H1 (cell line): ENCODE results near the gene ARID4B. TPM values are rescaled to one million over a fixed set of nuclear protein-coding genes. Genes with fewer than 3 reads are reported as not detected.

ENCODE experiments used
- EZH2 ChIP-seq: fragments of 200-600 bp; sonication (generic); IDR thresholded peaks from 2 replicates; pipeline ENCODE4 v1.7.1; 2012; ENCODE audit warnings: low read depth, mild to moderate bottlenecking, moderate library complexity, low read length, inconsistent platforms; ENCODE audit not compliant: severe bottlenecking
- HDAC2 ChIP-seq, 2 experiments: fragments of 300-600 bp in 1 of 2; sonication (generic) in 1 of 2; IDR thresholded peaks; 2 replicates each; pipeline ENCODE4 v1.6.1; 2011 to 2012; ENCODE audit warnings: low read depth in 2 of 2, low read length in 2 of 2, mild to moderate bottlenecking in 2 of 2, moderate library complexity in 2 of 2, borderline replicate concordance in 1 of 2, inconsistent platforms in 1 of 2
- SIN3A ChIP-seq, 2 experiments: IDR thresholded peaks in 1 of 2; conservative IDR thresholded peaks in 1 of 2; 2 replicates each; pipeline ENCODE4 v1.6.1; 2011 to 2012; ENCODE audit warnings: low read length in 2 of 2, improper control_type of control experiment in 1 of 2, low read depth in 1 of 2, mild to moderate bottlenecking in 1 of 2
- polyA plus RNA-seq, 7 experiments: library from polyadenylated mRNA; depleted of rRNA in 3 of 7; stranded (reverse) in 5 of 7; unstranded in 2 of 7; fragments of >200 nt in 5 of 7; fragments of 200-250 nt in 2 of 7; gene quantifications; 1 replicate in 5 of 7; 2 replicates in 1 of 7; 4 replicates in 1 of 7; pipeline versions ENCODE4 v1.2.1 to v1.2.3, GENCODE V29; 2011 to 2013; ENCODE audit warnings: missing spikeins in 2 of 7, mixed read lengths in 2 of 7
- total RNA-seq: library from RNA; stranded (reverse); fragmentation: NEBNext Ultra II Directional; extraction: Animal tissue kit (Norgen Biotek cat#: 25700); gene quantifications from 2 replicates; pipeline ENCODE4 v1.2.1, GENCODE V29; 2021

ARID4B gene
- total and polyA plus RNA-seq, 2 of the 8 experiments (the other 6 are each of a cell fraction or from before 2014, with no cell fraction given) = 5.1 to 28.8 TPM

GRCh38 chr1:235211517-235211916 is 116.5 kb downstream of the ARID4B start (continued):
- TF ChIP-seq SIN3A (conservative IDR thresholded peaks at IDR 0.05 in 1 of 2, IDR thresholded peaks at IDR 0.05 in 1 of 2; ENCODE audit: low read depth in 1 of 2, low read length in 2 of 2) (no peak), HDAC2 (IDR thresholded peaks at IDR 0.05; ENCODE audit: borderline replicate concordance in 1 of 2, low read depth in 2 of 2, low read length in 2 of 2) (no peak), EZH2 (no peak)
